Endothelial cell of umbilical vein (primary cell): ENCODE results near the gene RNF112. TPM values are rescaled to one million over a fixed set of nuclear protein-coding genes. Genes with fewer than 3 reads are reported as not detected.

Experiments used
- BruUV-seq: library from RNA; stranded (reverse); fragments of 400-500 nt; replicated peaks from 2 replicates; lab custom pipeline; 2021; lab: Mats Ljungman, UMichigan
- CTCF ChIA-PET: fragments of 300-600, 350-600 bp; sonication (Branson Sonifier 250); formaldehyde crosslinking; loops from one replicate; lab custom pipeline; 2021; ENCODE audit warnings: antibody characterized with exemption, inconsistent platforms; lab: Charles Lee
- POLR2A ChIA-PET: fragments of 300-600, 350-600 bp; sonication (Branson Sonifier 250); formaldehyde crosslinking; loops from one replicate; lab custom pipeline; 2021; ENCODE audit warnings: antibody characterized with exemption, inconsistent platforms; lab: Charles Lee
- DNase-seq: peaks from one replicate; pipeline ENCODE4 v3.0.0-alpha.2; 2011; ENCODE audit warnings: low read depth, low spot score
- FAIRE-seq: peaks from 2 replicates; lab custom pipeline; 2011; peaks lifted over from hg19 to GRCh38; lab: Jason Lieb, UNC
- H2AFZ ChIP-seq: 2 replicates; pipeline ENCODE4 v1.6.0; 2012; ENCODE audit warnings: low read depth, low read length, control low read depth, inconsistent platforms
- H3K27ac ChIP-seq: 2 replicates; pipeline ENCODE4 v1.5.1; 2011; ENCODE audit warnings: low read depth, mild to moderate bottlenecking, control low read depth, low read length, moderate library complexity; ENCODE audit not compliant: insufficient read depth
- H3K27me3 ChIP-seq, 2 experiments: 2 replicates each; pipeline versions ENCODE4 v1.6.0 to v1.6.1; 2011; ENCODE audit warnings: low read length in 2 of 2, mixed read lengths in 1 of 2; ENCODE audit not compliant: control insufficient read depth in 2 of 2, insufficient read depth in 2 of 2
- H3K36me3 ChIP-seq, 2 experiments: 2 replicates in 1 of 2; 3 replicates in 1 of 2; pipeline ENCODE4 v1.5.1; 2011; ENCODE audit warnings: low read length in 2 of 2, mild to moderate bottlenecking in 1 of 2, moderate library complexity in 1 of 2; ENCODE audit not compliant: control insufficient read depth in 2 of 2, insufficient read depth in 2 of 2; ENCODE audit errors: extremely low read depth in 1 of 2
- H3K4me1 ChIP-seq: 3 replicates; pipeline ENCODE4 v1.5.1; 2011; ENCODE audit warnings: mild to moderate bottlenecking, low read length; ENCODE audit not compliant: control insufficient read depth, insufficient read depth; ENCODE audit errors: extremely low read depth
- H3K4me2 ChIP-seq: 2 replicates; pipeline ENCODE4 v1.6.1; 2011; ENCODE audit warnings: low read length, control low read depth, mixed read lengths; ENCODE audit not compliant: insufficient read depth
- H3K4me3 ChIP-seq, 3 experiments: fragments of 200-600 bp in 1 of 3; sonication (generic), shearing (Covaris generic) in 1 of 3; replicated peaks in 1 of 3; 2 replicates each; pipeline ENCODE4 v1.5.1; 2011 to 2016; ENCODE audit warnings: control low read depth in 3 of 3, low read length in 3 of 3, mild to moderate bottlenecking in 2 of 3, inconsistent platforms in 1 of 3, low read depth in 1 of 3, moderate library complexity in 1 of 3; ENCODE audit not compliant: insufficient read depth in 1 of 3
- H3K79me2 ChIP-seq: 2 replicates; pipeline ENCODE4 v1.6.0; 2012; ENCODE audit warnings: low read length, inconsistent platforms; ENCODE audit not compliant: control insufficient read depth, insufficient read depth
- H3K9ac ChIP-seq: replicated peaks from 2 replicates; pipeline ENCODE3; 2011; ENCODE audit warnings: low read length, control low read depth; ENCODE audit not compliant: insufficient read depth; ENCODE audit errors: extremely low read depth
- H3K9me1 ChIP-seq: replicated peaks from 3 replicates; pipeline ENCODE4 v1.6.0; 2011; ENCODE audit warnings: mild to moderate bottlenecking, low read length; ENCODE audit not compliant: control insufficient read depth, insufficient read depth; ENCODE audit errors: extremely low read depth
- H3K9me3 ChIP-seq: replicated peaks from 2 replicates; pipeline ENCODE4 v1.5.1; 2012; ENCODE audit warnings: low read length, inconsistent platforms; ENCODE audit not compliant: control insufficient read depth, insufficient read depth
- H4K20me1 ChIP-seq: replicated peaks from 2 replicates; pipeline ENCODE3; 2011; ENCODE audit warnings: mild to moderate bottlenecking, low read length; ENCODE audit not compliant: control insufficient read depth, insufficient read depth; ENCODE audit errors: extremely low read depth
- CTCF ChIP-seq, 2 donors: IDR thresholded peaks; 1 replicate in 1 of 2; 2 replicates in 1 of 2; pipeline ENCODE4 v1.5.1; 2011; ENCODE audit warnings: low read length in 2 of 2, mild to moderate bottlenecking in 2 of 2, moderate library complexity in 2 of 2, control low read depth in 1 of 2, inconsistent platforms in 1 of 2, low read depth in 1 of 2; ENCODE audit not compliant: insufficient read depth in 1 of 2; ENCODE audit errors: extremely low read depth in 1 of 2
- GATA2 ChIP-seq: IDR thresholded peaks from 2 replicates; pipeline ENCODE4 v1.7.0; 2011; ENCODE audit warnings: low read depth, mild to moderate bottlenecking, moderate library complexity, mixed read lengths, low read length; ENCODE audit not compliant: insufficient read length, insufficient read depth
- MYC ChIP-seq: IDR thresholded peaks from one replicate; pipeline ENCODE4 v1.6.1; 2011; ENCODE audit warnings: mild to moderate bottlenecking, low read depth, low read length
- POLR2A ChIP-seq: IDR thresholded peaks from 2 replicates; pipeline ENCODE4 v1.6.1; 2012; ENCODE audit warnings: low read depth, mild to moderate bottlenecking, control low read depth, low read length
- POLR2AphosphoS5 ChIP-seq: IDR thresholded peaks from 2 replicates; pipeline ENCODE4 v1.6.1; 2012; ENCODE audit warnings: low read depth, mild to moderate bottlenecking, control low read depth, low read length, moderate library complexity; ENCODE audit not compliant: insufficient read depth
- dilution Hi-C: fragments of 300-500 bp; cut with MboI; formaldehyde crosslinking; loops from one replicate; pipeline ENCODE4 v1.15.0; 2019; ENCODE audit warnings: low sequenced_read_pairs; ENCODE audit not compliant: extremely low pct_ligation_motif_present
- intact Hi-C: fragments of 100-400 bp; cut with micrococcal nuclease; formaldehyde crosslinking; loops from one replicate; pipeline ENCODE4 v1.10.0; 2022
- polyA plus RNA-seq, 4 experiments: library from polyadenylated mRNA; depleted of rRNA in 3 of 4; stranded (reverse) in 3 of 4; unstranded in 1 of 4; fragments of >200 nt; gene quantifications; 2 replicates each; pipeline versions ENCODE4 v1.2.1 to v1.2.3, GENCODE V29; 2011 to 2012; ENCODE audit warnings: missing spikeins in 1 of 4
- total RNA-seq: library from RNA; stranded (reverse); gene quantifications from 2 replicates; pipeline ENCODE4 v1.2.3, GENCODE V29; 2021

The RNF112 gene
- total and polyA plus RNA-seq, 2 donors (not counting 3 experiments of a cell fraction or from before 2014, with no cell fraction given), result 0.06 to 0.11 TPM

- no peak overlapping the region for H3K9ac ChIP-seq
- dilution Hi-C loops (no loop called here), intact Hi-C loops (no loop called here)
- TF ChIP-seq POLR2AphosphoS5, result no peak
- TF ChIP-seq CTCF (IDR thresholded peaks at IDR 0.05; ENCODE audit: extremely low read depth in 1 of 2, insufficient read depth in 1 of 2, low read depth in 1 of 2, low read length in 2 of 2), result no peak
- no peak for TF ChIP-seq POLR2A
- no peak for TF ChIP-seq MYC
- no peak for TF ChIP-seq GATA2
- H3K4me2 ChIP-seq, result no peak overlapping the region
- BruUV-seq, result no TSS peak
- no peak overlapping the region for H2AFZ ChIP-seq
- no peaks in the 10 kb centered on the region for H3K36me3 ChIP-seq
- H3K4me3 ChIP-seq, result no peak overlapping the region
- peak; percentile 61 for FAIRE-seq
- peaks cover 4 to 7% of the 10 kb centered on the region in 2 experiments for H3K27me3 ChIP-seq
- POLR2A ChIA-PET, result no interaction called here
- H3K4me1 ChIP-seq, result no peaks in the 10 kb centered on the region
- no peaks in the 10 kb centered on the region for H3K79me2 ChIP-seq
- no peaks in the 10 kb centered on the region for H3K9me3 ChIP-seq
- no peaks in the 10 kb centered on the region for H4K20me1 ChIP-seq
- CTCF ChIA-PET, result interaction anchor here (1.1 to 1.6 kb wide), 2 partner anchors 39 to 46 kb away, joined by 3 to 4 read pairs; no protein-coding TSS in a partner anchor
- H3K9me1 ChIP-seq, result no peaks in the 10 kb centered on the region
- H3K27ac ChIP-seq, result no peak overlapping the region
- no peak for DNase-seq
These were observed 2.7 kb upstream of the RNF112 start for GRCh38 chr17:19408346-19408710.

GRCh38 chr17:19409066-19409465 is 2.0 kb upstream of the RNF112 start:
- peaks cover 4 to 7% of the 10 kb centered on the region in 2 experiments for H3K27me3 ChIP-seq
- H2AFZ ChIP-seq, result no peak overlapping the region
- no peak overlapping the region for H3K4me3 ChIP-seq
- DNase-seq (no peak), FAIRE-seq (no peak)
- no peaks in the 10 kb centered on the region for H4K20me1 ChIP-seq
- H3K9ac ChIP-seq, result no peak overlapping the region
- no peaks in the 10 kb centered on the region for H3K36me3 ChIP-seq
- no peaks in the 10 kb centered on the region for H3K9me1 ChIP-seq
- TF ChIP-seq MYC, result no peak
- no peaks in the 10 kb centered on the region for H3K4me1 ChIP-seq
- no peaks in the 10 kb centered on the region for H3K9me3 ChIP-seq
- dilution Hi-C loops (no loop called here), intact Hi-C loops (no loop called here)
- no peak overlapping the region for H3K4me2 ChIP-seq
- ChIA-PET CTCF (interaction anchor here (1.6 kb wide), 1 partner anchor 46 kb away, joined by 4 read pairs; no protein-coding TSS in a partner anchor), POLR2A (no interaction called here)
- no peak overlapping the region for H3K27ac ChIP-seq
- H3K79me2 ChIP-seq, result no peaks in the 10 kb centered on the region
- BruUV-seq, result no TSS peak
